ENCODE results near the gene EPHB1. TPM values are rescaled to one million over a fixed set of nuclear protein-coding genes. Genes with fewer than 3 reads are reported as not detected.

Gene EPHB1
- total RNA-seq, 1 donor, result 1.3 TPM

- no peak for DNase-seq (ENCODE audit: low read depth)
- no peak for TF ChIP-seq CTCF (IDR thresholded peaks at IDR 0.05; ENCODE audit: insufficient read depth, low read depth, low read length)
- H3K4me3 ChIP-seq (ENCODE audit: low read depth, low read length), result no peak overlapping the region
Measured at GRCh38 chr3:135040321-135041240, 245.5 kb downstream of the EPHB1 start.

GRCh38 chr3:135041601-135042000 is 246.5 kb downstream of the EPHB1 start:
- DNase-seq (ENCODE audit: low read depth), result no peak
- no peak overlapping the region for H3K4me3 ChIP-seq (ENCODE audit: low read depth, low read length)
- no peak for TF ChIP-seq CTCF (IDR thresholded peaks at IDR 0.05; ENCODE audit: insufficient read depth, low read depth, low read length)

- TF ChIP-seq CTCF (IDR thresholded peaks at IDR 0.05; ENCODE audit: insufficient read depth, low read depth, low read length), result no peak
- no peak for DNase-seq (ENCODE audit: low read depth)
- no peak overlapping the region for H3K4me3 ChIP-seq (ENCODE audit: low read depth, low read length)
Measured at GRCh38 chr3:135047061-135047460, 252.0 kb downstream of the EPHB1 start.

- no peak overlapping the region for H3K4me3 ChIP-seq (ENCODE audit: low read depth, low read length)
- DNase-seq (ENCODE audit: low read depth), result no peak
- TF ChIP-seq CTCF (IDR thresholded peaks at IDR 0.05; ENCODE audit: insufficient read depth, low read depth, low read length), result no peak
Measured at GRCh38 chr3:135050536-135050935, 255.5 kb downstream of the EPHB1 start.

- no peak for TF ChIP-seq CTCF (IDR thresholded peaks at IDR 0.05; ENCODE audit: insufficient read depth, low read depth, low read length)
- no peak for DNase-seq (ENCODE audit: low read depth)
- H3K4me3 ChIP-seq (ENCODE audit: low read depth, low read length), result no peak overlapping the region
Measured at GRCh38 chr3:135051409-135051973, 256.4 kb downstream of the EPHB1 start.

GRCh38 chr3:135055449-135055848 is 260.4 kb downstream of the EPHB1 start:
- no peak for TF ChIP-seq CTCF (IDR thresholded peaks at IDR 0.05; ENCODE audit: insufficient read depth, low read depth, low read length)
- no peak overlapping the region for H3K4me3 ChIP-seq (ENCODE audit: low read depth, low read length)
- no peak for DNase-seq (ENCODE audit: low read depth)
